Measurements from ENCODE around the gene RSAD1.

RSAD1 gene

GRCh38 chr17:50502301-50502990 lies 23.8 kb downstream of the RSAD1 start:
- Mint-ChIP-seq H3K27ac (peak overlapping the region; percentile 28), H3K4me3 (no peak overlapping the region), H3K27me3 (peaks cover 39% of the 10 kb centered on the region), H3K4me1 (peaks cover 41% of the 10 kb centered on the region), H3K9me3 (no peaks in the 10 kb centered on the region), H3K36me3 (no peaks in the 10 kb centered on the region)
- CTCF ChIA-PET = interaction anchor here (0.6 to 6.2 kb wide), 6 partner anchors 9 to 125 kb away, joined by 3 to 44 read pairs (median 8); partner anchors contain the start of gene RSAD1
- DNase-seq = no peak

DNA sequence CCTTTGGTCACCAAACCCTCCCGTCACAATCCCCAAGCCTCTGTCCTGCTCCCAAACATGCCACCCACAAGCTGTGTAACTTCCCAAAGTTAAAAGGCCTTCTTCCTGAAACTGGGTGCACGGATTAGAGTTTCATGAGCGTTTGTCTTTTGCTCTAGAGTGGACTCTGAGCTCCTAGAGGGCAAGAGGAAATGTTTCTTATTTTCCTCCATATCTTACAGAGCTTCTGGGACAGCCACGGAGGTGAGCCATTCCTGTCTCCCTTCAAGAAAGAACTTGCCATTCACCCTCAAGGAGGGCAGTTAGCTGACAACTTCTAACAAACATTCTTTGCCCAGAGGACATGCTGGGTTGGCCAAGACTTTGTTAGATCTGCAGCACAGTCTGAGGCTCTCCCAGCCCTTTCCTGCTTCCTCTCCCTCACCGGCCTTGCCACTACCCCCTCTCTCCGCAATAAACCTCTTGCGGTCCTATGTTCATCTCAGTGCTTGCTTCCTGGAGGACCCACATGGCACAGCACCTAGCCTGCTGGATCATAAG lies 27.0 kb downstream of the RSAD1 start:
- H3K27ac Mint-ChIP-seq = no peak overlapping the region
- DNase-seq = no peak
- H3K4me3 Mint-ChIP-seq = no peak overlapping the region
- peaks cover 67% of the 10 kb centered on the region for H3K4me1 Mint-ChIP-seq
- CTCF ChIA-PET = interaction anchor here (0.6 to 6.2 kb wide), 6 partner anchors 15 to 451 kb away, joined by 3 to 44 read pairs (median 4); no protein-coding TSS in a partner anchor
- H3K9me3 Mint-ChIP-seq = no peaks in the 10 kb centered on the region
- peaks cover 27% of the 10 kb centered on the region for H3K27me3 Mint-ChIP-seq
- H3K36me3 Mint-ChIP-seq = no peaks in the 10 kb centered on the region

DNA sequence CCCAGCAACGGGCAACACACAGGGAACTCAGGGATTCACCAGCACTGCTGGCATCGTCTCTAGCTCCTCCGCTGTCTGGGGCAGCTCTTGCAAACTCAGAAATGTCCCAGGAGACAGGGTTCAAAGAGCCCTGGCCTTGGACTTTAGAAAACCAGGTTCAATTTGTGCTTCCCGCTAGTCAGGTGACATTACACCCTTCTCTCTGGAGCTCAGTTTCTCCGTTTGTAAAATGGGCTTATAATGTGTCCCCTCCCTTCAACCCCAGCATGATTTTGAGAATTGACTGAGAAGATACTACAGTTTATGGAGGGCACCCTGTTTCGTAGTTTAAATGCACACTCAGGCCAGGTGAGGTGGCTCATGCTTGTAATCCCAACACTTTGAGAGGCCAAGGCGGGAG lies 27.6 kb downstream of the RSAD1 start:
- H3K36me3 Mint-ChIP-seq = no peaks in the 10 kb centered on the region
- H3K27me3 Mint-ChIP-seq = peaks cover 25% of the 10 kb centered on the region
- no peak overlapping the region for H3K4me3 Mint-ChIP-seq
- H3K4me1 Mint-ChIP-seq = peaks cover 74% of the 10 kb centered on the region
- H3K27ac Mint-ChIP-seq = no peak overlapping the region
- H3K9me3 Mint-ChIP-seq = no peaks in the 10 kb centered on the region
- DNase-seq = no peak
- CTCF ChIA-PET = interaction anchor here (1.0 to 1.5 kb wide), 4 partner anchors 15 to 108 kb away, joined by 3 to 5 read pairs (median 5); no protein-coding TSS in a partner anchor

GRCh38 chr17:50507871-50508572 lies 29.4 kb downstream of the RSAD1 start, which contains the start of gene MYCBPAP:
Gene MYCBPAP (plus strand): TSS chr17:50508439. CDS start chr17:50508675, 236 bp downstream.
- Mint-ChIP-seq H3K4me3 (peak within 1 kb of the TSS; percentile 96), H3K27me3 (peaks cover 10% of the 10 kb centered on the region), H3K36me3 (no peaks in the 10 kb centered on the region), H3K27ac (peak within 1 kb of the TSS; percentile 93), H3K4me1 (peaks cover 74% of the 10 kb centered on the region), H3K9me3 (no peaks in the 10 kb centered on the region)
- DNase-seq = peak; percentile 91
- CTCF ChIA-PET = no interaction called here

- CTCF ChIA-PET = no interaction called here
- Mint-ChIP-seq H3K27ac (peak overlapping the region; percentile 93), H3K36me3 (no peaks in the 10 kb centered on the region), H3K27me3 (peaks cover 9% of the 10 kb centered on the region), H3K9me3 (no peaks in the 10 kb centered on the region), H3K4me1 (peaks cover 66% of the 10 kb centered on the region), H3K4me3 (peak overlapping the region; percentile 96)
- DNase-seq = no peak
These were observed 30.2 kb downstream of the RSAD1 start for GRCh38 chr17:50508573-50509460.

GRCh38 chr17:50511058-50511457 lies 32.4 kb downstream of the RSAD1 start:
- Mint-ChIP-seq H3K27me3 (peaks cover 2% of the 10 kb centered on the region), H3K36me3 (no peaks in the 10 kb centered on the region), H3K27ac (peak overlapping the region; percentile 90), H3K4me3 (peak overlapping the region; percentile 21), H3K4me1 (peaks cover 43% of the 10 kb centered on the region), H3K9me3 (no peaks in the 10 kb centered on the region)
- peak; percentile 77 for DNase-seq
- CTCF ChIA-PET = interaction anchor here (0.8 to 1.9 kb wide), 5 partner anchors 10 to 36 kb away, joined by 3 to 9 read pairs (median 4); partner anchors contain the start of gene SPATA20

GRCh38 chr17:50513495-50513894 lies 34.8 kb downstream of the RSAD1 start:
- no peak for DNase-seq
- Mint-ChIP-seq H3K27me3 (no peaks in the 10 kb centered on the region), H3K27ac (no peak overlapping the region), H3K4me1 (peaks cover 60% of the 10 kb centered on the region), H3K4me3 (no peak overlapping the region), H3K36me3 (no peaks in the 10 kb centered on the region), H3K9me3 (no peaks in the 10 kb centered on the region)
- CTCF ChIA-PET = interaction anchor here (0.8 to 1.1 kb wide), 2 partner anchors 11 to 29 kb away, joined by 3 read pairs; no protein-coding TSS in a partner anchor

- CTCF ChIA-PET = no interaction called here
- Mint-ChIP-seq H3K36me3 (no peaks in the 10 kb centered on the region), H3K9me3 (no peaks in the 10 kb centered on the region), H3K4me3 (no peak overlapping the region), H3K27me3 (no peaks in the 10 kb centered on the region), H3K27ac (no peak overlapping the region), H3K4me1 (peaks cover 54% of the 10 kb centered on the region)
- no peak for DNase-seq
These were observed 35.7 kb downstream of the RSAD1 start for GRCh38 chr17:50514388-50514787.

- H3K27me3 Mint-ChIP-seq = no peaks in the 10 kb centered on the region
- H3K36me3 Mint-ChIP-seq = no peaks in the 10 kb centered on the region
- DNase-seq = no peak
- H3K9me3 Mint-ChIP-seq = no peaks in the 10 kb centered on the region
- CTCF ChIA-PET = interaction anchor here (1.3 to 1.9 kb wide), 3 partner anchors 11 to 17 kb away, joined by 3 to 7 read pairs (median 6); partner anchors contain the start of gene EPN3
- H3K4me1 Mint-ChIP-seq = peaks cover 46% of the 10 kb centered on the region
- no peak overlapping the region for H3K27ac Mint-ChIP-seq
- H3K4me3 Mint-ChIP-seq = no peak overlapping the region
These were observed 36.5 kb downstream of the RSAD1 start for GRCh38 chr17:50514936-50515702.

DNA sequence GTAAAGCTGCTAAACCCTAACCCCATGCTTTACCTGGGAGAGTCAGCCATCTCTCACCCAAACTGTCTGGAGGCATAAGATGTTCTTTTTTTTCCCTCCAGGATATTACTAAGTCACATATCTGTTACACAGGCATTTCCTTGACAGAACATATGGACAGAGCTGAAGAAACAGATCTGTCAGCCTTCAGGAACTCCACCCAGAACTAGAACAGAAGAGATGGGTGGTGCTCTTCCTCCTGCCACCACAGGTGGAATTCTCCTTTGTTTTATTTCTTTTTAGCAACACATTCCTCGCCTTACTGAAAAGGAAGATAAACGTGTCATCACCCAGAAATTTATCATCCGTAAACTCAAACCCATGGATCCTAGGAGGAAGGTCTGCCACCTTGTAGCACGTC lies 38.4 kb downstream of the RSAD1 start:
- DNase-seq = no peak
- Mint-ChIP-seq H3K4me3 (no peak overlapping the region), H3K27ac (peak overlapping the region; percentile 29), H3K9me3 (no peaks in the 10 kb centered on the region), H3K36me3 (no peaks in the 10 kb centered on the region), H3K27me3 (no peaks in the 10 kb centered on the region), H3K4me1 (peaks cover 34% of the 10 kb centered on the region)
- CTCF ChIA-PET = interaction anchor here (1.9 kb wide), 1 partner anchor 16 kb away, joined by 7 read pairs; no protein-coding TSS in a partner anchor

DNA sequence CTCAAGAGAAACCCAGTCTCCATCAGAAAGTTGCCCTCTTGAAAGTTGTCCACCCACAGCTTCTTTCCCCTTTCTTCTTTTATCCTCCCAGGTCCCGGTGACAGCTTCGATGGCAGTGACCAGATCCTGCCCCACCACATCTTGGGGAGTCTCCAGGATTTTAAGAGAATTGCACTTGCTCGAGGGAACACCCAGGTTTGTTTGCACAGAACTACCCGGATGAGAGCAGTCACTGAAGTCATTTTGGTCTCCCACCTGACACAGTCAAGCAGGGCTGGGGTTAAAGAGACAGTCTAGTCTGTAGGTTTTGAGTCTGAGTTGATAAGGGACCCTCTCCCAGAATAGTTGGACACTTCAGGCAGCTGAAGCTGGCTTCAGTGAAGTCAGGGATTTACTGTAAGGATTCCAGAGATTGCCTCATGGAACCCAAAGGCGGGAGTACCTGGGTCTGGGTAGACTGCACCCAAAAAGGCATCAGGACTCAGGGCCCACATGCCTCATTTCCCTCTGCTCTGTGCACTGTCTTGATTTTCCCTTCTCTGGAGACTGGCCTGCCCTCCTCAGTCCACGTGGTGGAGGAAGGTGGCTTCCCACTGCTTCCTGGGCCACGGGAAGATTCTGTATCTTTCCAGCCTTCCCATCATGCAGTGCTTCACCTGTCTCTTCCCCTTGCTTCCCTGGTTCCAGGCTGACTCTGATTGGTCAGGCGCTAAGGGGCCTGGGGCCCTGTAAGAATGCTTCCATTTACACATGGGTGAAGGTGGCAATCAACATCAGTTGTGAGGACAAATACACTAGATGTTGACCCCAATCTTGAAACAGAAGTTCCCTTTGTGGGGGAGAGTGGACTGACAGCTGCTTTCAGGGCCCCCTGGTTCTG lies 39.1 kb downstream of the RSAD1 start:
- Mint-ChIP-seq H3K36me3 (no peaks in the 10 kb centered on the region), H3K27me3 (no peaks in the 10 kb centered on the region), H3K4me3 (no peak overlapping the region), H3K9me3 (no peaks in the 10 kb centered on the region), H3K4me1 (peaks cover 30% of the 10 kb centered on the region), H3K27ac (no peak overlapping the region)
- DNase-seq = no peak
- CTCF ChIA-PET = no interaction called here

DNA sequence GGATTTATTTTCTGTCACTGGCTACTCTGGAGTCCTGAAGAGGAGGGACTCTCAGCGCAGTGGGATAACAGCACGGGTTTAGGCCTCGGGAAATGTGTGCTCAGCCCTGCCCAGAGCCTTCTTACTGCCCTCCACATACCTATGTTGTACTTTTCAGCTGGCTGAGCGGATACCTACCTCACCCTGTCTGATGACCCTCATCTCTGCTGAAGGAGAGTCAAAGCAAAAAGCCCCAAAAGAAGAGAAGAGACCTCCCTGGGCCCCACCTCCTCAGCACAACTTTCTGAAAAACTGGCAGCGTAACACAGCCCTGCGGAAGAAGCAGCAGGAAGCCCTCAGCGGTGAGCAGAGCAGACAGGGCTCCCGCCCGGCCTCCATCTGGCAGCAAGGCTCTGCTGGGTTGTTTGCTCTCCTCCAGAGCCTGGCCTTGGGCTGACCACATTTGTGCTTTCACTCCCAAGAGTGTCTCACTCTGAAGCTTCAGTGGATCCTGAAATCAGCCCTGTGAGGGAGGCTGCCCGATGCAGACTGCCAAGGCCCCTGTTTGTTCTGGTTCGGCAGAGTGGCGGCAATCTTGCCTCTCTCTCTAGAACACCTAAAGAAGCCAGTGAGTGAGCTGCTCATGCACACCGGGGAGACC lies 39.8 kb downstream of the RSAD1 start:
- no peak overlapping the region for H3K4me3 Mint-ChIP-seq
- peaks cover 30% of the 10 kb centered on the region for H3K4me1 Mint-ChIP-seq
- no peak for DNase-seq
- H3K27ac Mint-ChIP-seq = peak overlapping the region; percentile 69
- no peaks in the 10 kb centered on the region for H3K27me3 Mint-ChIP-seq
- H3K9me3 Mint-ChIP-seq = no peaks in the 10 kb centered on the region
- no peaks in the 10 kb centered on the region for H3K36me3 Mint-ChIP-seq
- CTCF ChIA-PET = interaction anchor here (1.0 kb wide), 1 partner anchor 23 kb away, joined by 3 read pairs; no protein-coding TSS in a partner anchor

Measured in activated naive CD4-positive, alpha-beta T cell treated with anti-CD3 and anti-CD28 coated beads, Interleukin-2, amount 10 ng/mL, durations not matched to agents 7 days and 5 days (primary cell).